Measurements from ENCODE around the gene SDK1. TPM values are rescaled to one million over a fixed set of nuclear protein-coding genes. Genes with fewer than 3 reads are reported as not detected.

Gene SDK1
- total and polyA plus RNA-seq, 10 of the 15 experiments (the other 5 are each of a cell fraction or from before 2014, with no cell fraction given): 0.14 to 0.33 TPM; not detected in 8

GRCh38 chr7:4010061-4010605, 709.1 kb downstream of the SDK1 start:
- FAIRE-seq (no peak), DNase-seq (ENCODE audit: low read depth, low spot score) (no peak), ATAC-seq (no peak)
- H2AFZ ChIP-seq (ENCODE audit: control insufficient read depth, low read depth, low read length): no peak overlapping the region
- BruUV-seq (replicated peaks): no TSS peak
- no peak overlapping the region for H3K27ac ChIP-seq (ENCODE audit: control insufficient read depth, insufficient read depth)
- ChIA-PET CTCF (no interaction called here), SMC1A (ENCODE audit: uncharacterized antibody, unreplicated experiment) (no interaction called here), POLR2A (no interaction called here), RAD21 (ENCODE audit: unreplicated experiment) (no interaction called here)
- WGBS (ENCODE audit: insufficient coverage, insufficient replicate concordance, low lambda C conversion rate, missing lambda C conversion rate): 62% methylated on average over 13 of the region's 13 CpGs
- H3K79me2 ChIP-seq (ENCODE audit: control insufficient read depth, insufficient read depth, low read length): no peaks in the 10 kb centered on the region
- H3K36me3 ChIP-seq (ENCODE audit: control insufficient read depth in 2 of 2, insufficient read depth in 2 of 2, low read length in 1 of 2): no peaks in the 10 kb centered on the region
- TF ChIP-seq JUND (IDR thresholded peaks at IDR 0.05; ENCODE audit: low read depth, low read length) (no peak), NBN (IDR thresholded peaks at IDR 0.05) (no peak), SUPT20H (IDR thresholded peaks at IDR 0.05; ENCODE audit: borderline replicate concordance, control insufficient read depth, low read depth, low read length) (no peak)
- in situ Hi-C loops (cut with MboI): no loop called here
- H3K9me3 ChIP-seq (replicated peaks; ENCODE audit: control insufficient read depth, insufficient read depth, low read length): no peaks in the 10 kb centered on the region; the same call in 2 of the 3 replicates
- H4K20me1 ChIP-seq (ENCODE audit: control insufficient read depth, insufficient read depth): no peaks in the 10 kb centered on the region
- H3K4me1 ChIP-seq (ENCODE audit: control insufficient read depth, insufficient read depth, low read length): no peaks in the 10 kb centered on the region
- H3K27me3 ChIP-seq (replicated peaks in 1 of 2; ENCODE audit: control insufficient read depth in 2 of 2, insufficient read depth in 2 of 2, low read length in 1 of 2): no peaks in the 10 kb centered on the region
- intact Hi-C loops (cut with micrococcal nuclease; ENCODE audit: unreplicated experiment): no loop called here
- H3K9ac ChIP-seq (ENCODE audit: control insufficient read depth, insufficient read depth, low read length): no peak overlapping the region
- no peak overlapping the region for H3K4me2 ChIP-seq (ENCODE audit: control insufficient read depth, insufficient read depth)
- no peak overlapping the region for H3K4me3 ChIP-seq

- ChIA-PET POLR2A (no interaction called here), SMC1A (ENCODE audit: uncharacterized antibody, unreplicated experiment) (no interaction called here), CTCF (no interaction called here), RAD21 (ENCODE audit: unreplicated experiment) (no interaction called here)
- in situ Hi-C loops (cut with MboI): no loop called here
- intact Hi-C loops (cut with micrococcal nuclease; ENCODE audit: unreplicated experiment): no loop called here
- no peaks in the 10 kb centered on the region; the same call in 2 of the 3 replicates for H3K9me3 ChIP-seq (replicated peaks; ENCODE audit: control insufficient read depth, insufficient read depth, low read length)
- no peaks in the 10 kb centered on the region for H3K79me2 ChIP-seq (ENCODE audit: control insufficient read depth, insufficient read depth, low read length)
- BruUV-seq (replicated peaks): no TSS peak
- H2AFZ ChIP-seq (ENCODE audit: control insufficient read depth, low read depth, low read length): no peak overlapping the region
- H3K4me3 ChIP-seq: no peak overlapping the region
- H3K4me2 ChIP-seq (ENCODE audit: control insufficient read depth, insufficient read depth): no peak overlapping the region
- no peaks in the 10 kb centered on the region for H3K27me3 ChIP-seq (replicated peaks in 1 of 2; ENCODE audit: control insufficient read depth in 2 of 2, insufficient read depth in 2 of 2, low read length in 1 of 2)
- no peak overlapping the region for H3K27ac ChIP-seq (ENCODE audit: control insufficient read depth, insufficient read depth)
- no peaks in the 10 kb centered on the region for H3K4me1 ChIP-seq (ENCODE audit: control insufficient read depth, insufficient read depth, low read length)
- no peaks in the 10 kb centered on the region for H3K36me3 ChIP-seq (ENCODE audit: control insufficient read depth in 2 of 2, insufficient read depth in 2 of 2, low read length in 1 of 2)
- WGBS (ENCODE audit: insufficient coverage, insufficient replicate concordance, low lambda C conversion rate, missing lambda C conversion rate): 58% methylated on average over 28 of the region's 30 CpGs
- DNase-seq (ENCODE audit: low read depth, low spot score) (no peak), FAIRE-seq (no peak), ATAC-seq (no peak)
- no peak overlapping the region for H3K9ac ChIP-seq (ENCODE audit: control insufficient read depth, insufficient read depth, low read length)
- H4K20me1 ChIP-seq (ENCODE audit: control insufficient read depth, insufficient read depth): no peaks in the 10 kb centered on the region
- no peak for TF ChIP-seq PKNOX1 (IDR thresholded peaks at IDR 0.05)
- TF ChIP-seq HCFC1 (IDR thresholded peaks at IDR 0.05; ENCODE audit: low read length): no peak
- TF ChIP-seq, protein P1, sequence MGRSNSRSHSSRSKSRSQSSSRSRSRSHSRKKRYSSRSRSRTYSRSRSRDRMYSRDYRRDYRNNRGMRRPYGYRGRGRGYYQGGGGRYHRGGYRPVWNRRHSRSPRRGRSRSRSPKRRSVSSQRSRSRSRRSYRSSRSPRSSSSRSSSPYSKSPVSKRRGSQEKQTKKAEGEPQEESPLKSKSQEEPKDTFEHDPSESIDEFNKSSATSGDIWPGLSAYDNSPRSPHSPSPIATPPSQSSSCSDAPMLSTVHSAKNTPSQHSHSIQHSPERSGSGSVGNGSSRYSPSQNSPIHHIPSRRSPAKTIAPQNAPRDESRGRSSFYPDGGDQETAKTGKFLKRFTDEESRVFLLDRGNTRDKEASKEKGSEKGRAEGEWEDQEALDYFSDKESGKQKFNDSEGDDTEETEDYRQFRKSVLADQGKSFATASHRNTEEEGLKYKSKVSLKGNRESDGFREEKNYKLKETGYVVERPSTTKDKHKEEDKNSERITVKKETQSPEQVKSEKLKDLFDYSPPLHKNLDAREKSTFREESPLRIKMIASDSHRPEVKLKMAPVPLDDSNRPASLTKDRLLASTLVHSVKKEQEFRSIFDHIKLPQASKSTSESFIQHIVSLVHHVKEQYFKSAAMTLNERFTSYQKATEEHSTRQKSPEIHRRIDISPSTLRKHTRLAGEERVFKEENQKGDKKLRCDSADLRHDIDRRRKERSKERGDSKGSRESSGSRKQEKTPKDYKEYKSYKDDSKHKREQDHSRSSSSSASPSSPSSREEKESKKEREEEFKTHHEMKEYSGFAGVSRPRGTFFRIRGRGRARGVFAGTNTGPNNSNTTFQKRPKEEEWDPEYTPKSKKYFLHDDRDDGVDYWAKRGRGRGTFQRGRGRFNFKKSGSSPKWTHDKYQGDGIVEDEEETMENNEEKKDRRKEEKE (IDR thresholded peaks at IDR 0.05): no peak
- TF ChIP-seq, protein P2, sequence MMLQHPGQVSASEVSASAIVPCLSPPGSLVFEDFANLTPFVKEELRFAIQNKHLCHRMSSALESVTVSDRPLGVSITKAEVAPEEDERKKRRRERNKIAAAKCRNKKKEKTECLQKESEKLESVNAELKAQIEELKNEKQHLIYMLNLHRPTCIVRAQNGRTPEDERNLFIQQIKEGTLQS (IDR thresholded peaks at IDR 0.05; ENCODE audit: borderline replicate concordance, extremely low read depth, low read depth, low read length): no peak
- TF ChIP-seq, protein P3, sequence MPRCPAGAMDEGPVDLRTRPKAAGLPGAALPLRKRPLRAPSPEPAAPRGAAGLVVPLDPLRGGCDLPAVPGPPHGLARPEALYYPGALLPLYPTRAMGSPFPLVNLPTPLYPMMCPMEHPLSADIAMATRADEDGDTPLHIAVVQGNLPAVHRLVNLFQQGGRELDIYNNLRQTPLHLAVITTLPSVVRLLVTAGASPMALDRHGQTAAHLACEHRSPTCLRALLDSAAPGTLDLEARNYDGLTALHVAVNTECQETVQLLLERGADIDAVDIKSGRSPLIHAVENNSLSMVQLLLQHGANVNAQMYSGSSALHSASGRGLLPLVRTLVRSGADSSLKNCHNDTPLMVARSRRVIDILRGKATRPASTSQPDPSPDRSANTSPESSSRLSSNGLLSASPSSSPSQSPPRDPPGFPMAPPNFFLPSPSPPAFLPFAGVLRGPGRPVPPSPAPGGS (IDR thresholded peaks at IDR 0.05; ENCODE audit: borderline replicate concordance, insufficient read depth, low read depth, low read length, poor library complexity, severe bottlenecking): no peak
- no peak for TF ChIP-seq KAT2A (conservative IDR thresholded peaks at IDR 0.05; ENCODE audit: control insufficient read depth, low read depth, low read length)
Measured at GRCh38 chr7:4010923-4011656, 710.0 kb downstream of the SDK1 start.

Data from GM12878 (cell line).